GM10266 (cell line): ENCODE measurements around the gene CACFD1.

Source experiments
- DNase-seq: peaks from one replicate; pipeline ENCODE4 v3.0.0; 2012; ENCODE audit errors: extremely low spot score
- CTCF ChIP-seq: IDR thresholded peaks from 2 replicates; pipeline ENCODE4 v1.5.1; 2012; ENCODE audit warnings: mild to moderate bottlenecking, low read depth; ENCODE audit not compliant: control insufficient read depth, insufficient read depth; ENCODE audit errors: missing control alignments

CACFD1 gene

DNA sequence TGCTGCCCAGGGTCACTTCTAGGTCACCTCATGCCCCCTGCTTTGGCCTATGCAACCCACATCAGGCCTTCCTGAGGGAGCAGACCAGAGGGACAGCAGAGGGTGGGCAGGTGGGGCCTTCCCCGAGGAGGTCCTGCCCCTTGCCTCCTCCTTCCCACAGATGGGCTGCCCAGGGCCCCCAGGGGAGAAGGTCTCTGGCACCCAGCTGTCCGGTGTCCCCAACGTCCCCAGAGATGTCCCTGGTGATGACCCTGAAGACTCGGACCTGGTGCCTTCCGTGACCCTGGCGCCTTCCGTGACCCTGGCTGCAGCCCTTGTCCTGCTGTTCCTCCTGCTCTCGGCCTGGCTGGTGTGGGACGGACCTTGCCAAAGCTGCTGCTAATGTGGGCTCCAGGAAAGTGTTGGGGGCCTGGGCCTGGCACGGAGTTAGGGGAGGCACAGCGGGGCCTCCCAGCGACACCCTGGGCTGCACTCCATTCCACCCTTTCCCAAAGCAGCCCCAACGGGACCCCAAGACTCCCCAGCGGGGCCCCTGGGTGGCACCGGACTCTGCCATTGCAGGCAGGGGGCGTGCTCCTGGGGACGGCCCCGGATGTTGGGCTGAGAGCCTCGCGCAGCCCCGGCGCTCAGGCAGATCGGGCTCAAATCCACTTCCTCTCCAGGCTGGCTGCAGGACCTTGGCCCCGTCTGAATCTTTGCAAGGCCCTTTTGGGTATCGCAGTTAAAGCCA is 25.9 kb downstream of the CACFD1 start:
- peak; percentile 64 for DNase-seq
- TF ChIP-seq CTCF = no peak

DNA sequence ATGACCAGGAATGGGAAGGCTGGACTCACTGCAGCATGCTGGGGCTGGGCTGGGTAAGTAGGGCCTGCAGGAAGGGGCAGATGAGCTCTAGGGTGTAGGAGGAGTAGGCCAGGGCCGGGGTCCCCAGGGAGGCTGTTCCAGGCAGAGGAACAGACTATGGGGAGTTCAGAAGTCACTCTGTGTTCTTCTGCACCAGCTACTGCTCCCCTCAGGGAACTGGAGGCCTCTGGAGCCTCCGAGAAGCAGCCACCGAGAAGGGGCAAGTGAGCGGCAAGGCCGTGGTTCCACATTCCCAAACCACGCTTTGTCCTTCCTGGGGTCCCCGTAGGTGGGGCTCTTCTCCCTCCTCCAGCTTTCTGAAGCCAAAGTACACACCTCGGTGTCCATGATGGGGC is 27.6 kb downstream of the CACFD1 start:
- TF ChIP-seq CTCF = no peak
- no peak for DNase-seq

DNA sequence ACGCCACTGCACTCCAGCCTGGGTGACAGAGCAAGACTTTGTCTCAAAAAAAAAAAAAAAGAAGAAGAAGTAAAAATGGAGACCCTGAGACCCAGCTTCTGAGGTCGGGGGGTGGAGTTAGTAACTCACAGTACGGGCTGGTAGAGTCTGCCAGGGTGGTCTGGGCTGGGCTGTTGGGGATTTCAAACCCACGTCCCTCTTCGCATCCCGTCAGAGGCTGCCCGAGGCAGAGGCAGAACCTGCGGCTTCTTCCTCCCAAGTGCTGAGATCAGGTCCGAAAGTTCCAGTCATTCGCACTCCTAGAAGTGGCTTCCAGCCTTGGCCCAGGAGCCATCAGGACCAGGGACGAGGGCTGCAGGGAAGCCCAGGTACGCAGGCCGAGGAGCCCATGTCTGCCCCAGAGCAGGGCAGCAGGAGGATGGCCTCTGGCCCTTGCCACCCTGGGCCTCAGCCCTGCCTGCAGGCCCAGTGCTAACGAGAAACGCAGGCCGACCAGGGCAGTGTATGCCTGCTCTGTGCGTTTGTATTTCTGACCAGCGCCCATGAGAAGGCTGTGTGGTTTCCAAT is 29.0 kb downstream of the CACFD1 start:
- no peak for DNase-seq
- TF ChIP-seq CTCF = no peak

DNA sequence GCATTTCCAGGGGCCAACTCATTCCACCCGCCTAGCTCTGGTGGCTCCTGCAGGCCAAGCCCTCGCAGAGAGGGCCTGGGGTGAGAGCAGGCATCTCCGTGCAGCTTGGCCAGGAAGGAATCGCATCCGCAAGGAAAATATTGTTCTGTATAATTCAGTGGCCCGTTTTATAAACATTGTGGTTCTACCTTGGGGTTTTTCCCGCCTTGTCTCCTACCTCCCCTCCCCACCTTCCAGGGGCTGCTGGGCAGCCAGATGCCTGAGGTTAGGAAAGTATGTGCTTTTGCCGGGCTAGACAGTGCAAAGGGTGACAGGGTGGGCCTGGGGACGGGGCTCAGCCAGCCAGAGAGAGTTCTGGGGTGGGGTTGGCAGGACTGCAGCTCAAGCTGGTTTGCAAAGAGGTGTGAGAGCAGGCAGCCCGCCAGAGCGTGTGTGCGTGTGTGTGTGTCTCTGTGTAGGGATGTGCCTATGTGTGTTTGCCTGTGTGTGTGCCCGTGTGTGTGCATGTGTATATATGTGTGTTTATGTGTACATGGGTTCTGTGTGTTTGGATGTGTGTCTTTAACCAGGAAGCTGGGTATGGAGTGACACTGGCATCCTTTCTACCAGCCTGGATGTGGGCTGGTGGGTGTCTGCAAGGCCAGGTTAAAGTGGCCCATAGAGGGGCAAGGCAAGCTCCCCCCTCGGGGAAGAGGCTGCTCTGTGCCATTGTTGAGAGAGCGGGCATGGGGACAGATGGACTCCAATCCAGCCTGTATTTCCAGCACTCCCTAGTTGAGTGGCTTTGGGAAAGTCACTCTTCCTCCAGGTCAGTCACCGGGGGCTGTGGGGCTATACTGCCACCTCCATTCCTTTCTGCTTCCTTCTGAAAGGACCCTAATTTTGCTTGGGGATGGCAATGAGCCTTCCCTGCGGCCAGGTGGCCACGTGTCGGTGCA is 29.7 kb downstream of the CACFD1 start:
- no peak for TF ChIP-seq CTCF
- no peak for DNase-seq

DNA sequence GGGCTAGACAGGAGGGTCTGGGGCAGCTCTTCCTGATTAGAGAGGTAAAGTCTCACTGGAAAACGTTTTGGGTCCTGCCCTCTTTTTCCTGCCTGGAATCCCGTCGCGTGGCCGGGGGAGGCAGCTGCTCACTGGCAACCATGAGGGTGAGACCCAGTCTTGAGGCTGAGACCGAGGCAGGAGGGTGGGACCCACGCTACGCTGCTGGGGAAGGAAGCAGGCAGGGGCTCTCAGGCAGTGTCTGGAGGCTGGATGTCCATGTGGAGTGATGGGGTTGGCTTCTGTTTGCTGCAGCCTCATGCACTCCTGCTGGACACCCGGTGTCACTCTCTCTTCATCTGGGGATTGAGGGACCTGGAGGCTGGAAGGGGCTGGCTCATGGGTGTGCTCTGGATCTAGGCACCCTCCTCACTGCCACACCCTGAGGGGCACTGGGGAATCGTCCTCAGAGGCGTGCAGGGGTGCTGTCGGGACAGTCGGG is 30.5 kb downstream of the CACFD1 start:
- DNase-seq = no peak
- TF ChIP-seq CTCF = no peak

GRCh38 chr9:133490865-133491655 is 31.3 kb downstream of the CACFD1 start:
- no peak for DNase-seq
- TF ChIP-seq CTCF = no peak
